WTC11 (cell line): ENCODE results near the gene TNFRSF14.

Experiments
- CTCF ChIP-seq: fragments of 200-600 bp; IDR thresholded peaks from 2 replicates; pipeline ENCODE4 v1.8.0; 2022; ENCODE audit warnings: antibody characterized with exemption
- E2F1 ChIP-seq: sonication (generic); formaldehyde crosslinking; IDR thresholded peaks from 2 replicates; pipeline ENCODE4 v1.8.0; 2022; ENCODE audit warnings: mild to moderate bottlenecking, missing genetic modification reagents
- GTF2I ChIP-seq: fragments of 250-450 bp; sonication (Bioruptor Pico); conservative IDR thresholded peaks from 2 replicates; pipeline ENCODE4 v1.4.0; 2021; ENCODE audit warnings: mild to moderate bottlenecking
- KAT7 ChIP-seq: sonication (generic); formaldehyde crosslinking; IDR thresholded peaks from 2 replicates; pipeline ENCODE4 v1.8.1; 2023; ENCODE audit warnings: missing genetic modification reagents, mild to moderate bottlenecking, borderline replicate concordance
- NFE2L1 ChIP-seq: sonication (generic); formaldehyde crosslinking; IDR thresholded peaks from 2 replicates; pipeline ENCODE4 v1.8.1; 2023; ENCODE audit warnings: missing genetic modification reagents
- NR1H2 ChIP-seq: sonication (generic); formaldehyde crosslinking; IDR thresholded peaks from 2 replicates; pipeline ENCODE4 v1.9.0; 2021; ENCODE audit warnings: mild to moderate bottlenecking, moderate library complexity, missing genetic modification reagents
- RORB ChIP-seq: fragments of 250-450 bp; sonication (Bioruptor Pico); IDR thresholded peaks from 2 replicates; pipeline ENCODE4 v1.9.0; 2021; ENCODE audit warnings: mild to moderate bottlenecking
- SP1 ChIP-seq: sonication (generic); formaldehyde crosslinking; conservative IDR thresholded peaks from 2 replicates; pipeline ENCODE4 v1.8.1; 2022; ENCODE audit warnings: missing genetic modification reagents
- TEAD4 ChIP-seq: sonication (generic); formaldehyde crosslinking; IDR thresholded peaks from 2 replicates; pipeline ENCODE4 v1.8.0; 2022; ENCODE audit warnings: mild to moderate bottlenecking, missing genetic modification reagents
- ZNF138 ChIP-seq: sonication (generic); formaldehyde crosslinking; conservative IDR thresholded peaks from 2 replicates; pipeline ENCODE4 v1.8.1; 2022; ENCODE audit warnings: mild to moderate bottlenecking, moderate library complexity, missing genetic modification reagents
- TF ChIP-seq, protein P1 (sequence below): sonication (generic); formaldehyde crosslinking; IDR thresholded peaks from 2 replicates; pipeline ENCODE4 v1.8.1; 2022; ENCODE audit warnings: mild to moderate bottlenecking, missing genetic modification reagents, moderate library complexity, borderline replicate concordance

GRCh38 chr1:2512862-2513421 lies 43.2 kb upstream of the TNFRSF14 start:
- TF ChIP-seq, protein P1, sequence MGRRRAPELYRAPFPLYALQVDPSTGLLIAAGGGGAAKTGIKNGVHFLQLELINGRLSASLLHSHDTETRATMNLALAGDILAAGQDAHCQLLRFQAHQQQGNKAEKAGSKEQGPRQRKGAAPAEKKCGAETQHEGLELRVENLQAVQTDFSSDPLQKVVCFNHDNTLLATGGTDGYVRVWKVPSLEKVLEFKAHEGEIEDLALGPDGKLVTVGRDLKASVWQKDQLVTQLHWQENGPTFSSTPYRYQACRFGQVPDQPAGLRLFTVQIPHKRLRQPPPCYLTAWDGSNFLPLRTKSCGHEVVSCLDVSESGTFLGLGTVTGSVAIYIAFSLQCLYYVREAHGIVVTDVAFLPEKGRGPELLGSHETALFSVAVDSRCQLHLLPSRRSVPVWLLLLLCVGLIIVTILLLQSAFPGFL, result no peak
- TF ChIP-seq RORB, result no peak
- no peak for TF ChIP-seq E2F1 (CRISPR knock-in tag)
- no peak for TF ChIP-seq GTF2I (CRISPR knock-in tag)
- TF ChIP-seq ZNF138, result no peak
- TF ChIP-seq KAT7 (CRISPR knock-in tag), result no peak
- no peak for TF ChIP-seq CTCF
- TF ChIP-seq TEAD4 (CRISPR knock-in tag), result no peak
- TF ChIP-seq NFE2L1 (CRISPR knock-in tag), result no peak
- TF ChIP-seq SP1 (CRISPR knock-in tag), result no peak
- no peak for TF ChIP-seq NR1H2 (CRISPR knock-in tag)
